HG03280 (cell line): ENCODE measurements around the gene GAMT.
"Not testable (repeated sequence)": the region's sequence is repeated elsewhere in the genome, so short reads cannot be mapped to it uniquely, and the experiment has no call there.

ENCODE experiments used
- ATAC-seq: cut with Tn5 transposase; IDR thresholded peaks from one replicate; pipeline ENCODE4 v1.9.1; 2021; ENCODE audit warnings: mild to moderate bottlenecking, moderate library complexity; ENCODE audit not compliant: unreplicated experiment

Gene GAMT

DNA sequence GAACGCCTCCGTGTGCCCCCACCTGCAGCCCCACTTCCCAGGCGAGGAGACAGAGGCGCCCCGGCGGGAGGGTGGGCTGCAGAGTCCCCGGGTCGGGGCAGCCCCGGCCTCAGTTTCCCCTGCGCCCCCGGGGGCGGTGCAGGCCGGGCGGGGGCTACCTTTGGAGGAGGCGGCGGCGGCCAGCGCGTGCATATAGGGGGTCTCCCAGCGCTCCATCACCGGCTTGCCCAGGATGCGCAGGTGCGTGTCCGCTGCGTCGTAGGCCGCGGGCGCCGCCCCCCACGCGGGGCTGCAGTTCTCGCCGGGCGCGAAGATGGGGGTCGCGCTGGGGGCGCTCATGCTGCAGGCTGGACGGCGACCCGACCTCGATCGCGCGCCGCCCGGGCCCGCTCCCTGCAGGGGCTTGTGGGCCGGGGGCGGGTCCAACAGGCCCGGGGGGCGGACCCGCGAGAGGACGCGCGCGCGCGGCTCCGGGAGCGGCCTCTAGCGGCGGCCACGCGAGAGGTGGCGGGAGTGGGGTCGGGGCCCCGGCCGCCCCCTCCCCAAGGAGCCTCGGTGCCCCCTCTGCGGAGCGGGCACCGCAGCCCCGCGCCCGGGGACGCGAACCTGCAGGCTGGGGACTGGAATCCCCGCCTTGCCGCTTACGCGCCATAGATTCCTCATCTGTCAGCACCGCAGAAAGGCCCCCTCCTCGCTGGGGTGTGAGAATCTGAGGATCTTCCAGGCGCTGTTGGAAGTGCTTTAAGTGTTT, at the start of gene GAMT:
TSS of gene GAMT (minus strand) at position 405 of the 751 bp plus-strand sequence. CDS start at position 339, 66 bp downstream.
- ATAC-seq, result no peak

DNA sequence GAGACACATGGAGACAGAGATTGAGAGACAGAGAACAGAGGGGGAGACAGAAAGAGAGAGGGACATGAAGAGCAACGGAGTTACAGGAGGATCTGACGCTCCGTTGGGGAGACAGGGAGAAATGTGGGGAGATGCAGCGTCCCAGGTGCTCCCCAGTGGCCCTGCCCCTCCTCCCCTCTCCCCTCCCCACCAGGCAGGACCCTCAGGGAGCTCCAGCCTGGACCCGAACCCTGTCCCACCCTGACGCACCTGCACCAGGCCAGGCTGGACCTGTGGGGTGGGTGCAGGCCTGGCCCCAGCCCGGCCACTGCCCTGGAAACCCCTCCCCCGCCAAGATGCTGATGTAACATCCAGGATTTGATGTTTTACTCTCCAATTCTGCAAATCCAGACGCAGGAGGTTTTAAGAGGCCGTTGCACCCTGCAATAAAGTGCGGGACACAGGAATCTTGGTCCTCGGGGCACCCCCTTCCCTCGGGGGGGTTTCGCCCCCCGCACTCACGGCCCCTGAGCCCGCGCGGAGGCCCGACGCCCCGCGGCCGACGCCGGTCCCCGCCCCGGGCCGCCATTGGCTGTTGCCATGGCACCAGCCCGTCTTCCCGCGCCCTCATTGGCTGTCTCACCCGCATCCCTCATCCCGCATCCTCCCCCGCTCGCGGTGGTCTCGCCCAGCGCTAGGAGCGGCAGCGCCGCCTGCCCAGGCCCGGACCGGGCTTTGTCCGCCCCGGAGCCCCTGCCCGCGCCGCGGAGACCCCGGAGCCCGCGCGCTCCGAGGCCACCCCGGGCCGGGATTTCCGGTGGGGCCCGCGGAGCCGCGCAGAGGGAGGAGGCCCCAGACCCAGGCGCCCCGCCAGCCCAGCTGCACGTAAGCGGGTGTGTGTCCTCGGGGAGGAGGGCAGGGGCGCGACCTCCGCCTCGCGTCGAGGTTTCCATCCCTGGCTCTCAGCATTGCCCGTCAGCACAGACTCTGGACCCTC, 48.4 kb upstream of the GAMT start, which contains the start of gene APC2:
TSS of gene APC2 (plus strand) at position 655 of the 976 bp plus-strand sequence. CDS start 2,881 bp downstream, outside the sequence.
- no peak for ATAC-seq

- ATAC-seq, result no peak
These were observed 46.6 kb upstream of the GAMT start for GRCh38 chr19:1447944-1448343.

DNA sequence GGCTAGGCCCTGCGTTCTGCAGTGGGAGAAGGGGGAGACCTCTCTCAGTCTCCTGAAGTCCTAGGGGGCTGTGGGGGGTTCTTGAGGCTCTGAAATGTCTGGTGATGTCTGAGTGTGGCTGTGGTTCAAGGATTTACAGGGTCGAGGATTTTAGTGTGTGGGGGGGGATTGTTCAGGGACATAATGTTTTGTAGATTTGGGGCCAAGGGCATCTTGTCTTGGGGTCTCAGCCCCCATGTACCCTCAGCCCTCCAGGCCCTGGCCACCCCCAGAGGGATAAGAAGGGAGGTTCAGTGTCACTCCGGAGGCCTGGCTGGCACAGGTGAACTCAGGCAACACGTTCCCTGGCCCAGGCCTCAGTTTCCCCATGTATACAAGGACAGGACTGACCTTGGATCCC, 46.2 kb upstream of the GAMT start:
- no peak for ATAC-seq

DNA sequence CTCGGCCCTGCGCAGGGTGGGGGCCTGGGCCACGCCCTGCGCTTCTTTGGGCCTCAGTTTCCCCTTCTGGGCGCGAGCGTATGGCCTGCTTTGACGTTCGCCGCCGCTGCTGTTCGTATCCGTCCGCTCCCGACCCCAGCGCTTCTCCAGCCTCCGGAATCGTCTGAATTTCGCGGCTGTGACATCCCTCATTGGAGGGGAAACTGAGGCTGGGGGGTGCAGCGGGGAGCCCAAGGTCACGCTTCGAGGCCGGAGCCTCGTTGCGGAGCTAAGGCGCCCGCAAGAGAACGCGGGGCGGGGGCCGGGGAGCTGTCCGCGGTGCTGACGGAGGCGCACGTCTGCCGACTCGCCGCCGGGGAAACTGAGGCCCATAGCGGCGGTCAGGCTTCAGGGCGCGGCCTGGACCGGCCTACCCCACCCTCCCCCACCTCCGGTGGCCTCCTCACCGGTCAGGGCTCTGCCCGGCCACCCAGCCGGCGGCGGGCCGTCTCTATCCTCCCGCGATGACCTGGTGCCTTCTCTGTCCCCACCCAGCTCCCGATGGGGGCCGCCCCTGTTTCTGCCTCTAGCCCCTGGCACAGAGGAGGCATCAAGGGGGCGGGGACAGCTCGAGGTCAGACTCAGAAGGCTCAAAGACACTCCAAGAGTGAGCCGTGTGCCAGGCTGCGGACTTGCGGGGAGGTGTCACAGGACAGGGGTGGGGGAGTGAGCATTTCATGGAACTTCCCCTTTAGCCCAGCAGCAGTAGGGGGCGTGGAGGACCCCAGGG, 45.6 kb upstream of the GAMT start:
- ATAC-seq, result no peak

GRCh38 chr19:1445932-1446712, 44.8 kb upstream of the GAMT start:
- ATAC-seq, result no peak

DNA sequence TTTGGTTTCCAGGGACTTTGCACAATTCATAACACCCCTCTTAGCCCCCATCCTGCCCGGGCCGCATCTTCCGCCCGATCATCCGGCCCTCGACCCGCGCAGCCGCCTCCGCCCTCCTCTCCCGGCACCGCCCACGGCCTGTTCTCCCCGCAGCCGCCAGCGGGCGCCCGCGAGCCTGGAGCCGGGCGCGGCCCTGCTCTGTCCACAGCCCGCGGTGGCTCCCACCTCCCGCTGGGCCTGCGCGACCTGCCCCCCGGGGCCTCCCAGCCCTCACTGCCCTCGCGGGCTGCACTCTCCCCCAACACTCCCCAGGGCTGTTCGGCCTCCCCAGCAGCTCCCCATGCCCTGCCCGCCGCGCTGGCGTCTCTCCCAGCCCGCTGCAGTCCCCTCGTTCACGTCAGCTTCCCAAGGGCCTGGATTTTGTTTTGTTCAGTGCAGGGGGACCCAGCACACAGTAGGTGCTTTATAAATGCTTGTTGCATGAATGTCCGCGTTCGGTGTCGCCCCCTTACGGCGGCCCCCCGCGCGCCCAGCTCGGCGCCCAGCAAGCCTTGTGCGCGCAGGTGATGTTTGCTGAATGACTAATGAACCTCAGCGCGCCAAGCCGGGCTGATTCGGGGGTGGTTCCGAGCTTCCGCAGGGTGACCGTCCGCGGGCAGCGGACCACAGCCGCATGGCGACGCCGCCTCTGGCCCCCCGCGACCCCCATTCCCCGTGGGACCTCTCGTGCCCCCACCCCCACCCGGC, 44.0 kb upstream of the GAMT start:
- ATAC-seq, result peak; percentile 64

GRCh38 chr19:1441677-1442438, 40.5 kb upstream of the GAMT start:
- ATAC-seq, result no peak

GRCh38 chr19:1441022-1441426, 39.7 kb upstream of the GAMT start:
- ATAC-seq, result no peak

DNA sequence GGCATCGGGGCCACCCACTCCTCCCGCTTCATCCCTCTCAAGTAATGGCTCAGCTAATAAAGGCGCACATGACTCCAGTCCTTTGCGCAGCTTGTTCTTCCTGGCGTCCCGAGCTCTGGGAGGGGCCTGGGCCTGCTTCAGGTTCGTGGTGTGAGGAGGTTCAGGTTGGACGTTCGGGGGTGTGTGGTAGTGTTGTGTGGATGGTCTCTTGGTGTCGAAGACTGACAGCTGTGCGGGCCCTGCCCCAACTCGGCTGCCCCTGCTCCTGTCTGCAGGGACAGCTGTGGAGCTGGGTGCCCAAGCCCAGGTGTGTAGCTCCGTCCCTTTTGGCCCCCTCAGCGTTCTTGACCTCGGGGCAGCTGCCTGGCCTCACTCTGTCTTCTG, 39.1 kb upstream of the GAMT start:
- no peak for ATAC-seq

DNA sequence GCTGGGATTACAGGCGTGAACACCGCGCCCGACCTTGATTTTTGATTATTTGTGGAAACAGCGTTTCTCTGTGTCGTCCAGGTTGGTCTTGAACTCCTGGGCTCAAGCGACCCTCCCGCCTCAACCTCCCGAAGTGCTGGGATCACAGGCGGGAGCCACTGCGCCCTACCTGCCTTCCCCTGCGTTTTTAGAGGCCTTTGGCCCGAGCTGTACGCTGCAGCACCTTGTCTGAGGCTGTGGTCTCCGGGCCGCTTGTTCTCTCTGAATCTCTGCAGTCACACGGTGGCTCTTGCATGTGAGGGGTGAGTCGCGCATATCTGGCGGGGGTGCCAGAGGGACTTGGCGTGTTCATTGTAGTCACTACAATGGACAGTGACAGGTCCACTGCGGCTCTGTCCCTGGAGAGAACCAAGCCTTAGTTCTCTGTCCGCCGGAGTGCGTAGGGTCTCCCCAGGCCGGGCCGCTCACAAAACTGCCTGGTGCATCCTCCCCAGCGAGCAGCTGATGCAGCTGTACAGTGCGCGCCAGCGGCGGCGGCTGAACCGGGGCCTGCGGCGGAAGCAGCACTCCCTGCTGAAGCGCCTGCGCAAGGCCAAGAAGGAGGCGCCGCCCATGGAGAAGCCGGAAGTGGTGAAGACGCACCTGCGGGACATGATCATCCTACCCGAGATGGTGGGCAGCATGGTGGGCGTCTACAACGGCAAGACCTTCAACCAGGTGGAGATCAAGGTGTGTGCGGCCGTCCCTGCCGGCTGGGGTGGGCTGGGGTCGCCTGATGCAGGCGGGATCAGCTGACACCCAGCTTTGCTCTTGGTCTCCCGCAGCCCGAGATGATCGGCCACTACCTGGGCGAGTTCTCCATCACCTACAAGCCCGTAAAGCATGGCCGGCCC, 38.4 kb upstream of the GAMT start:
- not testable (repeated sequence) for ATAC-seq

GRCh38 chr19:1438933-1439354, 37.6 kb upstream of the GAMT start:
- no peak for ATAC-seq

GRCh38 chr19:1438035-1438932, 36.9 kb upstream of the GAMT start, which contains the start of gene RPS15:
Gene RPS15 (plus strand): TSS chr19:1438396. CDS start chr19:1438426, 30 bp downstream.
- peak; percentile 77 for ATAC-seq

DNA sequence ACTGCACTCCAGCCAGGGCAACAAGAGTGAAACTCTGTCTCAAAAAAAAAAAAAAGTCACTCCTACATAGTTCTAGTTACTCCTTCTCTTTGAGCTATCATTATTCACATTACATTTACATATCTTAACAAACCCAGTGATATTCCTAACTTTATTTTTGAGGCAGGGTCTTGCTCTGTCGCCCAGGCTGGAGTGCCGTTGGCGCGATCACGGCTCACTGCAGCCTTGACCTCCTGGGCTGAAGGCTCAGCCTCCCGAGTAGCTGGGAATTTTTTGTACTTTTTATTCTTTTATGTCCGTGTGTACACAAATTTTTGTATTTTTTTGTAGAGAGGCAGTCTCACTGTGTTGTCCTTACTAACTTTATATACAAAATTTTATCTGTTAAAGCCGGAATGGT, 36.3 kb upstream of the GAMT start:
- no peak for ATAC-seq

GRCh38 chr19:1435378-1435989, 34.1 kb upstream of the GAMT start:
- no peak for ATAC-seq

DNA sequence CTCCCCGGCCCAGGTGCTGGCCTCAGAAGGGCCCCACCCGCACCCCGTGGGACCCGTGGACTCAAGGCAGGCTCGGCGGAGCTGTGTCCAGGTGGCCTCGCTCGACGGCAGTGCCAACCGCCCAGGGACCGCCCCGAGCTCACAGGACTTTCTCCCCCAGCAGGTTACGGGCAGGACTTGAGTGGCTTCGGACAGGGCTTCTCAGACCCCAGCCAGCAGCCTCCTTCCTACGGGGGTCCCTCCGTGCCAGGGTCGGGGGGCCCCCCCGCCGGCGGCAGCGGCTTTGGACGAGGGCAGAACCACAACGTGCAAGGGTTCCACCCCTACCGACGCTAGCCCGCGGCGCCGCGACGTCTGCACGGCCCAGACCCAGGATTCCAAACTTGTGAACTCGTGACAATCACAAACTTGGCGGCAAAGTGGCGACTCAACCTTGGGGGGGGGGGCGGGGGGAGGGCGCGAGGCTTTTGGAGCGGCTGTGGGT, 33.3 kb upstream of the GAMT start:
- no peak for ATAC-seq
